Upper lobe of left lung (tissue), 6 donors: ENCODE measurements around the gene MYL4. TPM values are rescaled to one million over a fixed set of nuclear protein-coding genes. Genes with fewer than 3 reads are reported as not detected.

Experiments used
- ATAC-seq, 2 donors: fragments of 200-7000 bp; cut with Tn5 transposase; one replicate each; pipeline ENCODE4 v1.9.1; 2022; ENCODE audit warnings: mild to moderate bottlenecking in 2 of 2, moderate library complexity in 2 of 2; ENCODE audit not compliant: low FRiP score in 2 of 2
- DNase-seq, 2 donors: peaks; one replicate each; pipeline ENCODE4 v3.0.0-alpha.2; 2019 to 2020
- H3K27ac ChIP-seq, 4 donors: fragments of 200-600 bp; sonication (generic); one replicate each; pipeline ENCODE4 v1.5.1; 2016 to 2019
- H3K27me3 ChIP-seq, 4 donors: fragments of 200-600 bp; sonication (generic); one replicate each; pipeline ENCODE4 v1.5.1; 2017 to 2019
- H3K36me3 ChIP-seq, 4 donors: fragments of 200-600 bp; sonication (generic); one replicate each; pipeline ENCODE4 v1.5.1; 2016 to 2019
- H3K4me1 ChIP-seq, 4 donors: fragments of 200-600 bp; sonication (generic); one replicate each; pipeline ENCODE4 v1.5.1; 2018 to 2019
- H3K4me3 ChIP-seq, 4 donors: fragments of 200-600 bp; sonication (generic); one replicate each; pipeline ENCODE4 v1.5.1; 2017 to 2019; ENCODE audit warnings: mild to moderate bottlenecking in 2 of 4, moderate library complexity in 1 of 4
- H3K9me3 ChIP-seq, 4 donors: fragments of 200-600 bp; sonication (generic); one replicate each; pipeline ENCODE4 v1.5.1; 2018 to 2019
- CTCF ChIP-seq, 6 experiments: fragments of 450-650 bp in 4 of 6; fragments of 200-600 bp in 2 of 6; sonication (generic) in 2 of 6; IDR thresholded peaks; one replicate each; pipeline ENCODE4 v1.5.1; 2016 to 2019; ENCODE audit warnings: antibody characterized with exemption in 6 of 6
- EP300 ChIP-seq, 4 donors: sonication (generic); formaldehyde crosslinking; IDR thresholded peaks; one replicate each; pipeline ENCODE4 v1.5.1; 2017; ENCODE audit warnings: antibody characterized with exemption in 4 of 4, control low read depth in 2 of 4
- POLR2A ChIP-seq, 4 donors: fragments of 450-650 bp; IDR thresholded peaks; one replicate each; pipeline ENCODE4 v1.5.1; 2016 to 2017; ENCODE audit warnings: antibody characterized with exemption in 4 of 4, mild to moderate bottlenecking in 2 of 4
- POLR2AphosphoS5 ChIP-seq, 2 donors: sonication (generic); formaldehyde crosslinking; IDR thresholded peaks; one replicate each; pipeline ENCODE4 v1.5.1; 2017; ENCODE audit warnings: antibody characterized with exemption in 2 of 2
- WGBS, 2 donors: methylation state at CpG; one replicate each; pipeline ENCODE4 v1.1.5; 2017 to 2018; 5-methylcytosine and 5-hydroxymethylcytosine counted together
- total RNA-seq, 6 donors: library from RNA; depleted of rRNA in 4 of 6; stranded (reverse); fragments of >200 nt in 4 of 6; gene quantifications; one replicate each; pipeline versions ENCODE4 v1.1.0 to v1.2.1, GENCODE V29; 2016 to 2021
- donor health status: DM: no; HTN: no; CAD: no; lungs with moderate emphysema.
- donor health status: DM: no; HTN: yes; CAD: no; lungs with severe emphysema.

The MYL4 gene
- total RNA-seq, 6 donors from 2014 or later = 1.4 to 3.1 (median 1.6) TPM; not detected in 3

DNA sequence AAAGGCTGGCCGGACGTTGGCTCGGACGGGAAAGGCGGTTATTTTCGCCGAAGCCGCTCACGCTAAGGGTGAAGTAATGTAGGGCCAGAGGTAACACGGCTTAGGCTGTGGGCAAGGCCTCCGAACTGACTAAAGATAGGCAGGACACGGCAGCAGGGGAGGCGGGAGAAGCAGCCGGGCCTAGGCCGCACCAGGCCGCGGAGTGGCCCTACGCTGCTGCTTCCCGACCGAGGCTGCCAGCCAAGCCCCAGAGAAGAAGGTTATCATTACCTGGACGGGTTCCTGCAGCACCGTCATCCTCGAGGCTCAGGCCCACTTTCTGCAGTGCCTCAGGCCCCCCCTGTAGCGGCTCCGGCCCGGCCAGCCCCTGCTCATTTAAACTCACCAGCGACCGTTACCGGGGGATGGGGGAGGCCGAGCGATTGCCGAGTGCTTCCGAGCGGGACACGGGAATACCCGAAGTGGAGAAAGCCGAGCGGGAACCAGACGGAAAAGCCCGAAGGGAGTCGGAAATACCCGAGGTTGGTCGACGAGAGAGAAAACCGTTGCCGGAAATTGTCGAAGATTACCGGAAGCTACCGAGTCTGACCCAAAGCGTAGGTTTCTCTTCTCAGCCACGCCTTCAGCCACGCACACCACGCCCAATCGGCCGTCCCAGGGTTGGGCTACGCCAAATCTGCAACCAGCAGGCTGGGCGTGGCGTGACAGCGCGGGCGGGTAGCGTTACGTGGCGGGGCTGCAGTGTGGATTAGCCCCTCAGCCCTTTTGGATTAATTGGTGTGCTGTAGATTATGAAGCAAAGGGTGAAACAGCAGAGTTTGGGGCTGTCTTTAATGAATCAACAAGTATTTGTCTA, 20.0 kb upstream of the MYL4 start, which contains the start of gene CDC27:
Gene CDC27 (minus strand): TSS at position 420 of the 856 bp plus-strand sequence. CDS start 123 bp downstream, at position 297.
- Histone ChIP-seq H3K27ac (peak within 1 kb of the TSS; percentile 92 to 98 (median 96)), H3K27me3 (no peaks in the 10 kb centered on the region), H3K36me3 (no peaks in the 10 kb centered on the region), H3K9me3 (no peaks in the 10 kb centered on the region), H3K4me1 (peaks cover 26 to 46% (median 32%) of the 10 kb centered on the region in 4 donors), H3K4me3 (peak within 1 kb of the TSS; percentile 65 to 93 (median 80))
- ATAC-seq (peak; percentile 98 to 99), DNase-seq (peak; percentile 98 to 99)
- peak; percentile 60 to 61 for TF ChIP-seq POLR2AphosphoS5 (IDR thresholded peaks at IDR 0.05)
- TF ChIP-seq POLR2A (IDR thresholded peaks at IDR 0.05) = peak in 3 of 4 donors; percentile 48 to 71 (median 55)
- peak in 2 of 6 experiments; percentile 3 to 5 for TF ChIP-seq CTCF (IDR thresholded peaks at IDR 0.05)
- TF ChIP-seq EP300 (IDR thresholded peaks at IDR 0.05) = peak in 1 of 4 donors; percentile 33
- WGBS, 2 donors = 0 to 1% methylated on average over 38 to 49 of the region's 64 CpGs

DNA sequence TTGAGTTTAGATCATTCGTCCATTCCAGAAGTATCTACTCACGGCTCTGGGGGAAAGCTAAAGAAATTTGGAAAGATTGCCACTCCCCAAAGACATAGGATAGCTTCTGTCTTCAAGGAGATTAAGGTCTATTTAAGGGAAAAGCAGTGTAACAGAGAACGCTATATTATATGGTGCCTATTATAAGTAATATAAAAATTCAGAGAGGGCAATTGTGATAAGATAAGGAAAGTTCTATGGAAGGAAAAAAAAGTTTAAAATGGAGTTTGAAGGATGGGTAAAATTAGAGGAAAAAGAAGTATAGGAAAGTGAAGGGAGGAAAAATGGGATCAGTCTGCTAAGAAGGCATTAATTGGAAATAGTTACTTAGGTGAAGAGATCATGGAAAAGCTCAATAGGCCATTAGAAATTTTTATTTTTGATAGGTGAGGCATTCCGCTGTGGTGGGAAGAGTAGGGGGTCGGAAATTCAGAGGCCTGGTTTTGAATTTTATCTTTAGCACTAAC, 19.4 kb upstream of the MYL4 start:
- no peaks in the 10 kb centered on the region for H3K9me3 ChIP-seq
- H3K4me3 ChIP-seq = peak overlapping the region in 3 of 4 donors; percentile 75 to 93 (median 86)
- peak overlapping the region; percentile 30 to 98 (median 84) for H3K27ac ChIP-seq
- H3K36me3 ChIP-seq = no peaks in the 10 kb centered on the region
- H3K4me1 ChIP-seq = peaks cover 24 to 40% (median 26%) of the 10 kb centered on the region in 4 donors
- 42 to 43% methylated on average over 5 of the region's 5 CpGs for WGBS, 2 donors
- DNase-seq (no peak), ATAC-seq (no peak)
- H3K27me3 ChIP-seq = no peaks in the 10 kb centered on the region
- no peak for TF ChIP-seq EP300 (IDR thresholded peaks at IDR 0.05)
- TF ChIP-seq POLR2A (IDR thresholded peaks at IDR 0.05) = no peak
- no peak for TF ChIP-seq POLR2AphosphoS5 (IDR thresholded peaks at IDR 0.05)
- TF ChIP-seq CTCF (IDR thresholded peaks at IDR 0.05) = no peak

DNA sequence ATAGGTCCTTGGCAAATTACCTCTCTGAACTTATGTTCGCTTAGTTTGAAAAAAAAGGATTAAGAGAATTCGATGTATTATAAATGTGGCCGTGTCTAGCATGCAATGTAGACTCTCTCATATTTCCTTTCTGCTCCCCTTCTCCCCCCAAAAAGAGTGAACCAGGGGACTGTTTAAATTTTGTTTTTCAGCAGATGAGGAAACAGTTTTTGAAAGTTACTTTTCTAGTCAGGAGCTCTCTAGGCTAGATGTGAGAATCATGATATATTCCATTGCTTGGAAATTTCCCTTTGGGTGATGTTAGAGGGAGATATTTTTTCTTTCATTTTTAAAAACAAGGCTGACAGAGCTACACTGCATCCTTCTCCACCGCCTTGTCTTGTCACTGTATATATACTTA, 18.9 kb upstream of the MYL4 start:
- no peak for DNase-seq
- Histone ChIP-seq H3K9me3 (no peaks in the 10 kb centered on the region), H3K4me3 (no peak overlapping the region), H3K4me1 (peaks cover 22 to 36% (median 26%) of the 10 kb centered on the region in 4 donors), H3K27ac (no peak overlapping the region), H3K27me3 (no peaks in the 10 kb centered on the region), H3K36me3 (no peaks in the 10 kb centered on the region)
- 94 to 99% methylated on average over 4 of the region's 4 CpGs for WGBS, 2 donors
- TF ChIP-seq EP300 (IDR thresholded peaks at IDR 0.05) (no peak), POLR2AphosphoS5 (IDR thresholded peaks at IDR 0.05) (no peak), POLR2A (IDR thresholded peaks at IDR 0.05) (no peak), CTCF (IDR thresholded peaks at IDR 0.05) (no peak)
- ATAC-seq = no peak

GRCh38 chr17:47190770-47191169, 18.4 kb upstream of the MYL4 start:
- TF ChIP-seq EP300 (IDR thresholded peaks at IDR 0.05) = no peak
- no peak for TF ChIP-seq POLR2AphosphoS5 (IDR thresholded peaks at IDR 0.05)
- TF ChIP-seq POLR2A (IDR thresholded peaks at IDR 0.05) = no peak
- Histone ChIP-seq H3K4me1 (peaks cover 19 to 30% (median 24%) of the 10 kb centered on the region in 4 donors), H3K9me3 (no peaks in the 10 kb centered on the region), H3K27me3 (no peaks in the 10 kb centered on the region), H3K27ac (no peak overlapping the region), H3K36me3 (no peaks in the 10 kb centered on the region), H3K4me3 (no peak overlapping the region)
- DNase-seq = no peak
- WGBS, 2 donors = 100% methylated on average over 1 of the region's 1 CpG
- ATAC-seq = no peak

- DNase-seq = no peak
- 56 to 70% methylated on average over 6 of the region's 6 CpGs for WGBS, 2 donors
Observed at GRCh38 chr17:47192554-47192953, 16.6 kb upstream of the MYL4 start.

More at GRCh38 chr17:47192554-47192953, 16.6 kb upstream of the MYL4 start:
- Histone ChIP-seq H3K4me1 (peaks cover 4 to 14% (median 7%) of the 10 kb centered on the region in 4 donors), H3K4me3 (no peak overlapping the region), H3K36me3 (no peaks in the 10 kb centered on the region), H3K27me3 (no peaks in the 10 kb centered on the region), H3K27ac (no peak overlapping the region), H3K9me3 (no peaks in the 10 kb centered on the region)
- ATAC-seq = no peak
- TF ChIP-seq EP300 (IDR thresholded peaks at IDR 0.05) (no peak), CTCF (IDR thresholded peaks at IDR 0.05) (no peak), POLR2AphosphoS5 (IDR thresholded peaks at IDR 0.05) (no peak), POLR2A (IDR thresholded peaks at IDR 0.05) (no peak)
